ENCODE measurements around the gene WDR91. TPM values are rescaled to one million over a fixed set of nuclear protein-coding genes. Genes with fewer than 3 reads are reported as not detected.

WDR91 gene
- total RNA-seq (2014; rRNA removed; shearing (Covaris generic)), result 9.1 and 17.4 TPM in 2 replicates

DNA sequence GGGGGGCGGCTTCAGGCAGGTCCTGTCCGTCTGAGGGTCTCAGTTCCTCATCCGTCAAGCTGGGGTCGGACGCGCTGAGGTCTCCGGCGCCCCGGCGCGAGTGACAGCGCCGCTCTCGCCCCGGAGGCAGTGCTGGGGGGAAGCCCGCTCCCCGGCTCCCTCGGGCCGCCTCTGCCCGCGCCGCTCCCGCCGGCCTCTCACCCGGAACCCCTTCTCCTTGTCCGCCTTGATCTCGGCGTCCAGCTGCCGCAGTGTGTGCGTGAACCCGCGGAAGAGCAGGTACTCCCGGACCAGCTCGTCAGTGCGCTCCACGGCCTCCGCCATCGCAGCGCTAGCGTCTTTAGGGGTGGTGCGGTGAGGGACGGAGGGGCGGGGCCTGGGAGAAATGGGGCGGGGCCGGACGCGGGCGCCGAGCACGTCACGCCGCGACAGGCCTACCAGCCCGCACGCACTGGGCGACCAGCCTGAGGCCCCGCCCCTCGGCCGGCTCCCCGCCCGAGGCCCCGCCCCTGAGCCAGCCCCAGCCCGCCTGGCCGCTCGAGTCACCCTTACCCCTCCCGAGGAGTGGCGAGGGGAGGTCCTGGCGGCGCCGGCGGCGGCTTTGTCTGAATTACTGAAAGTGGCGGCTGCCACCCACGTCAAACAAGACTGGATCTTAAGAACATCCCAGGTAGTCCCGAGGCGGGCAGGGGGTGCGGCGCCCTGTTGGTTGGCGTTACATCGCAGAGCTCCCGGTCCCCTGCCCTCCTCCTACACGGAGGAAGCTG is at the start of gene WDR91:
WDR91 (minus strand) TSS at position 348 of the 767 bp plus-strand sequence; CDS start at position 324, 24 bp downstream.
- Histone ChIP-seq H3K4me3 (ENCODE audit: insufficient read depth, low read depth, low read length) (peak within 1 kb of the TSS; percentile 86), H3K36me3 (replicated peaks; ENCODE audit: control insufficient read depth, insufficient read depth, low read length) (no peaks in the 10 kb centered on the region), H3K27me3 (ENCODE audit: control insufficient read depth, insufficient read depth, low read length) (peaks cover 3% of the 10 kb centered on the region; the same call in 1 of the 2 replicates)
- peak; percentile 100 for DNase-seq

GRCh38 chr7:135260470-135260869 is 49.1 kb upstream of the WDR91 start:
- H3K27me3 ChIP-seq (ENCODE audit: control insufficient read depth, insufficient read depth, low read length), result no peaks in the 10 kb centered on the region
- no peak for DNase-seq
- H3K36me3 ChIP-seq (replicated peaks; ENCODE audit: control insufficient read depth, insufficient read depth, low read length), result no peaks in the 10 kb centered on the region
- no peak overlapping the region for H3K4me3 ChIP-seq (ENCODE audit: insufficient read depth, low read depth, low read length)

DNA sequence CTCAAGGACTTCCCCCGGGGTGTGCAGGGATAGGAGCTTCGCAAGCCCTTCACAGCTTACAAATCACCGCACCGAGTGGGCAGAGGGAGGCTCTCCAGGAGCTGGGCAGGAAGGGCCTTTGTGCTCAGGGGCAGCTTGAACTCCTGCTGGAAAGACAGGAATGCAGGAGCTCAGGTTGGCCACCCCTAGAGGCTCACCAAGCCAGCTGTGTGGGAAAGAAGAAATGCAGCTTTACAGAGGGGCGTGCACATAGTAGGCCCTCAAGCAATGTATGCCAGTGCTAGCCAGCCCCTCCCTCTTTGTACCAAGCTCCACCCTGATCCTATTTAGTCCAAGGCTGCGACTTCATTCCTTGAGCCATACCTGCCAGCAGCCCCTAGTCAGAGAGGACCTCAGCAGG is 48.4 kb upstream of the WDR91 start:
- no peaks in the 10 kb centered on the region for H3K27me3 ChIP-seq (ENCODE audit: control insufficient read depth, insufficient read depth, low read length)
- no peaks in the 10 kb centered on the region for H3K36me3 ChIP-seq (replicated peaks; ENCODE audit: control insufficient read depth, insufficient read depth, low read length)
- DNase-seq, result no peak
- no peak overlapping the region for H3K4me3 ChIP-seq (ENCODE audit: insufficient read depth, low read depth, low read length)

DNA sequence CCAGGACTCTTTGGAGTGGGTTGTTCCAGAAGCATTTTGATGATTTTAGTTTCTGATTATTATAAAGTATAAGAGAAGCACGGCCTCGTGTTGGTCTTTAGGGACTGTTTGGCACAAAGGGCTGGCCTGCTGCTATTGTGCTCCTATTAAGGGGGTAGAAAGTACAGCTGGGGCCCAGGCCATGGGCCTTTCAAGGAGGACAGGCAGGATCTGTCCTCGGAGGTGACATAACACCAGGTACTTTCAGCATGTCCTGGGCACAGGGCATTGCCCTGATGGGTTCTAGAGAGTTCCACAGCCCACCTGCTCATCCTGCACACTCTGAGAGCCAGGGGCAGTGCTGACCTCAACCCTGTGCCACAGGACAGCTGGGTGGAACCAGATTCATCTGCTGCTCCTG is 47.3 kb upstream of the WDR91 start:
- no peak overlapping the region for H3K4me3 ChIP-seq (ENCODE audit: insufficient read depth, low read depth, low read length)
- no peaks in the 10 kb centered on the region for H3K36me3 ChIP-seq (replicated peaks; ENCODE audit: control insufficient read depth, insufficient read depth, low read length)
- DNase-seq, result no peak
- H3K27me3 ChIP-seq (ENCODE audit: control insufficient read depth, insufficient read depth, low read length), result no peaks in the 10 kb centered on the region

DNA sequence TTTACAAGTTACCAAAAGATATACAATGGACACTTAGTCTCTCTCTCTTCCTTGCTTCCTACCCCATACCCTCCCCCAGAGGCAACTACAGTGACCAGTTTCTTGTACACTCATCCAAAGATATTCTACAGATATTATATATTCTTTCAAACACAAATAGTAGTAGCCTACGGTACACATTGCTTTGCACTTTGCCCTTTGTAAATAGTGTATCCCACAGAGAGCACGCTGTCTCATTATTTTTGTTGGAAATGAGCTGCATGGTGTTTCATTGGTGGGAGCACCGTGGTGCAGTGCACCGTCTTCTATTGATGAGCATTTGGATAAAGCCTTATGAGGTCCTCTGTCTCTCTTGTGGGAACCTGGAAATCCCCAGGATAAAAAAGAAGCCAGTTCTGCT is 46.5 kb upstream of the WDR91 start:
- DNase-seq, result no peak
- H3K36me3 ChIP-seq (replicated peaks; ENCODE audit: control insufficient read depth, insufficient read depth, low read length), result no peaks in the 10 kb centered on the region
- H3K27me3 ChIP-seq (ENCODE audit: control insufficient read depth, insufficient read depth, low read length), result no peaks in the 10 kb centered on the region
- H3K4me3 ChIP-seq (ENCODE audit: insufficient read depth, low read depth, low read length), result no peak overlapping the region

- Histone ChIP-seq H3K4me3 (ENCODE audit: insufficient read depth, low read depth, low read length) (no peak overlapping the region), H3K27me3 (ENCODE audit: control insufficient read depth, insufficient read depth, low read length) (no peaks in the 10 kb centered on the region), H3K36me3 (replicated peaks; ENCODE audit: control insufficient read depth, insufficient read depth, low read length) (no peaks in the 10 kb centered on the region)
- DNase-seq, result no peak
Observed at GRCh38 chr7:135253851-135254771, 42.8 kb upstream of the WDR91 start.

- Histone ChIP-seq H3K36me3 (replicated peaks; ENCODE audit: control insufficient read depth, insufficient read depth, low read length) (no peaks in the 10 kb centered on the region), H3K27me3 (ENCODE audit: control insufficient read depth, insufficient read depth, low read length) (no peaks in the 10 kb centered on the region), H3K4me3 (ENCODE audit: insufficient read depth, low read depth, low read length) (no peak overlapping the region)
- no peak for DNase-seq
Observed at GRCh38 chr7:135251496-135252391, 40.4 kb upstream of the WDR91 start.

DNA sequence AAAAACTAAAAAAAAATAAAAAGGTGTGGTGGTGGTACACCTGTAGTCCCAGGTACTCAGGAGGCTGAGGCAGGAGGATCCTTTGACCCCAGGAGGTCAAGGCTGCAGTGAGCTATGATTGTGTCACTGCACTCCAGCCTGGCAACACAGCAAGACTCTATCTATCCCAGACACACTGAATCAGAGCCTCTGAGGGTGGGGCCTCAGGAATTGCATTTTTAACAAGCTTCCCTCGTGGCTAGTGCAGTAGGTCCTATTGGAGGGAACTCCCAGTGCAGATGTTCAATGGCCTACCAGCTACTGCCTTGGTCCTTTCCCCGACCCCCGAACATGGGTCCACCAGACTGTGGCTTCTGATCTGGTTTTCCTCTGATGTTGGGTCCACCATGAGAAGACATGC is 37.2 kb upstream of the WDR91 start:
- Histone ChIP-seq H3K36me3 (replicated peaks; ENCODE audit: control insufficient read depth, insufficient read depth, low read length) (no peaks in the 10 kb centered on the region), H3K4me3 (ENCODE audit: insufficient read depth, low read depth, low read length) (no peak overlapping the region), H3K27me3 (ENCODE audit: control insufficient read depth, insufficient read depth, low read length) (no peaks in the 10 kb centered on the region)
- DNase-seq, result no peak

- no peak overlapping the region for H3K4me3 ChIP-seq (ENCODE audit: insufficient read depth, low read depth, low read length)
- H3K36me3 ChIP-seq (replicated peaks; ENCODE audit: control insufficient read depth, insufficient read depth, low read length), result no peaks in the 10 kb centered on the region
- no peaks in the 10 kb centered on the region for H3K27me3 ChIP-seq (ENCODE audit: control insufficient read depth, insufficient read depth, low read length)
- DNase-seq, result no peak
Observed at GRCh38 chr7:135247746-135248471, 36.6 kb upstream of the WDR91 start.

DNA sequence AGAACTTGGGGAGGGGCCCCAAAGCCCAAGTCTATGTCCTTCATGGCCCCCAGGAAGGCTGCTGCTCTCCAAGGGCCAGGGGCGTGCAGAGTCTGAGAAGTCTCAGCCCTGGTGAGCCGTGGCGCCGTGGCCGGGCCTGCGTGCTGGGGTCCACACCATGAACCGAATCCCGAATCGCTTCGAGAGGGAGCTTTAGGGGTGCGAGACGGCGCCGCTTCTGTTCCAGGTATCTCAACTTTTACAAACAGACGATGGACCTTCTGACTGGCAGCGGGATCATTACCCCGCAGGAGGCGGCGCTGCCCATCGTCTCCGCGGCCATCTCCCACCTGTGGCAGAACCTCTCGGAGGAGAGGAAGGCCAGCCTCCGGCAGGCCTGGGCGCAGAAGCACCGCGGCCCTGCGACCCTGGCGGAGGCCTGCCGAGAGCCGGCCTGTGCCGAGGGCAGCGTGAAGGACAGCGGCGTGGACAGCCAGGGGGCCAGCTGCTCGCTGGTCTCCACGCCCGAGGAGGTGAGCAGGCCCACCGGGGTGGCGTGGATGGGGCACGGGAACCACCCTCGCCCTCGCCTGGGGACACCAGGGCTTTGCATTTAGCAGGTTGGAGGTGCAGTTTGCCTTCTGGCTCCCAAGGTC is 35.0 kb upstream of the WDR91 start:
- Histone ChIP-seq H3K27me3 (ENCODE audit: control insufficient read depth, insufficient read depth, low read length) (no peaks in the 10 kb centered on the region), H3K36me3 (replicated peaks; ENCODE audit: control insufficient read depth, insufficient read depth, low read length) (no peaks in the 10 kb centered on the region), H3K4me3 (ENCODE audit: insufficient read depth, low read depth, low read length) (no peak overlapping the region)
- no peak for DNase-seq

- DNase-seq, result no peak
- Histone ChIP-seq H3K27me3 (ENCODE audit: control insufficient read depth, insufficient read depth, low read length) (no peaks in the 10 kb centered on the region), H3K36me3 (replicated peaks; ENCODE audit: control insufficient read depth, insufficient read depth, low read length) (no peaks in the 10 kb centered on the region), H3K4me3 (ENCODE audit: insufficient read depth, low read depth, low read length) (no peak overlapping the region)
Observed at GRCh38 chr7:135245226-135246190, 34.2 kb upstream of the WDR91 start.

- no peak for DNase-seq
- H3K36me3 ChIP-seq (replicated peaks; ENCODE audit: control insufficient read depth, insufficient read depth, low read length), result no peaks in the 10 kb centered on the region
- no peaks in the 10 kb centered on the region for H3K27me3 ChIP-seq (ENCODE audit: control insufficient read depth, insufficient read depth, low read length)
- H3K4me3 ChIP-seq (ENCODE audit: insufficient read depth, low read depth, low read length), result no peak overlapping the region
Observed at GRCh38 chr7:135242096-135242684, 30.9 kb upstream of the WDR91 start.
